ENCODE measurements around the gene TRAPPC14. TPM values are rescaled to one million over a fixed set of nuclear protein-coding genes. Genes with fewer than 3 reads are reported as not detected.

Gene TRAPPC14
- total and polyA plus RNA-seq, 9 of the 15 experiments (the other 6 are each of a cell fraction or from before 2014, with no cell fraction given): 0.42 to 45.9 (median 18.2) TPM

GRCh38 chr7:100130608-100131453 lies 27.7 kb downstream of the TRAPPC14 start (continued):
- peak; percentile 64; the same call in 1 of the 2 replicates for TF ChIP-seq ZNF407 (IDR thresholded peaks at IDR 0.05; ENCODE audit: low read depth)
- TF ChIP-seq SIN3A (IDR thresholded peaks at IDR 0.05; ENCODE audit: borderline replicate concordance in 2 of 2, control insufficient read depth in 1 of 2, low read depth in 2 of 2, low read length in 2 of 2): no peak
- peak in 1 of 2 experiments; percentile 8; a peak in 1 of 4 replicates for TF ChIP-seq TEAD1 (CRISPR knock-in tag; IDR thresholded peaks at IDR 0.05)
- TF ChIP-seq NCOA1 (IDR thresholded peaks at IDR 0.05; ENCODE audit: low read depth): peak; percentile 34; the same call in 1 of the 2 replicates
- TF ChIP-seq CEBPB (tag; IDR thresholded peaks at IDR 0.05): peak; percentile 90
- no peak for TF ChIP-seq PCBP2 (IDR thresholded peaks at IDR 0.05; ENCODE audit: low read depth, low read length, poor library complexity, severe bottlenecking)
- peak; percentile 90 for TF ChIP-seq TFAP4 (CRISPR knock-in tag; IDR thresholded peaks at IDR 0.05; ENCODE audit: borderline replicate concordance)
- TF ChIP-seq L3MBTL2 (IDR thresholded peaks at IDR 0.05): peak; percentile 77
- no peak for TF ChIP-seq RNF219 (CRISPR knock-in tag; IDR thresholded peaks at IDR 0.05)
